GM20000 (cell line): ENCODE results near the gene CLDN1.

Experiments
- DNase-seq: peaks from one replicate; pipeline ENCODE4 v3.0.0; 2012; ENCODE audit warnings: low spot score
- CTCF ChIP-seq: IDR thresholded peaks from 2 replicates; pipeline ENCODE4 v1.5.1; 2012; ENCODE audit warnings: mild to moderate bottlenecking, control low read depth; ENCODE audit errors: extremely low read depth, missing control alignments

CLDN1 gene

GRCh38 chr3:190345878-190346277, 23.6 kb upstream of the CLDN1 start:
- DNase-seq, result no peak

GRCh38 chr3:190345027-190345821, 23.0 kb upstream of the CLDN1 start:
- TF ChIP-seq CTCF, result no peak
- no peak for DNase-seq

More at GRCh38 chr3:190345878-190346277, 23.6 kb upstream of the CLDN1 start:
- no peak for TF ChIP-seq CTCF

GRCh38 chr3:190340071-190340470, 17.8 kb upstream of the CLDN1 start:
- no peak for DNase-seq

GRCh38 chr3:190339130-190339529, 16.9 kb upstream of the CLDN1 start:
- no peak for TF ChIP-seq CTCF
- no peak for DNase-seq

More at GRCh38 chr3:190340071-190340470, 17.8 kb upstream of the CLDN1 start:
- no peak for TF ChIP-seq CTCF

GRCh38 chr3:190338717-190339116, 16.5 kb upstream of the CLDN1 start:
- TF ChIP-seq CTCF, result no peak
- DNase-seq, result no peak

- DNase-seq, result no peak
- no peak for TF ChIP-seq CTCF
These were observed 15.1 kb upstream of the CLDN1 start for GRCh38 chr3:190337301-190337700.

- DNase-seq, result no peak
- TF ChIP-seq CTCF, result no peak
These were observed 14.4 kb upstream of the CLDN1 start for GRCh38 chr3:190336516-190337189.
